Skeletal muscle tissue (tissue), 4 donors: ENCODE results near the gene CTSV. TPM values are rescaled to one million over a fixed set of nuclear protein-coding genes. Genes with fewer than 3 reads are reported as not detected.
"Not testable (repeated sequence)": the region's sequence is repeated elsewhere in the genome, so short reads cannot be mapped to it uniquely, and the experiment has no call there.

Source experiments
- H3K27ac ChIP-seq: one replicate; pipeline ENCODE4 v1.7.0; 2013; ENCODE audit warnings: mild to moderate bottlenecking, low read depth, low read length, inconsistent platforms
- H3K27me3 ChIP-seq, 3 donors: one replicate each; pipeline ENCODE4 v1.7.0; 2013; ENCODE audit warnings: low read length in 3 of 3; ENCODE audit not compliant: control insufficient read depth in 3 of 3, insufficient read depth in 3 of 3
- H3K36me3 ChIP-seq, 3 donors: one replicate each; pipeline ENCODE4 v1.7.0; 2013; ENCODE audit warnings: low read length in 3 of 3; ENCODE audit not compliant: control insufficient read depth in 3 of 3, insufficient read depth in 3 of 3
- H3K4me1 ChIP-seq, 3 donors: one replicate each; pipeline ENCODE4 v1.7.0; 2013; ENCODE audit warnings: low read length in 3 of 3, mild to moderate bottlenecking in 3 of 3; ENCODE audit not compliant: control insufficient read depth in 3 of 3, insufficient read depth in 3 of 3
- H3K4me3 ChIP-seq, 3 donors: one replicate each; pipeline ENCODE4 v1.7.0; 2013; ENCODE audit warnings: low read length in 3 of 3
- H3K9ac ChIP-seq, 3 donors: one replicate each; pipeline ENCODE4 v1.7.0; 2013; ENCODE audit warnings: low read length in 3 of 3, mild to moderate bottlenecking in 3 of 3, moderate library complexity in 2 of 3, low read depth in 1 of 3
- H3K9me3 ChIP-seq, 3 donors: one replicate each; pipeline ENCODE4 v1.7.0; 2013; ENCODE audit warnings: low read length in 3 of 3; ENCODE audit not compliant: control insufficient read depth in 3 of 3
- total RNA-seq: library from RNA; depleted of rRNA; stranded (reverse); fragments of >200 nt; gene quantifications from one replicate; pipeline ENCODE4 v1.2.3, GENCODE V29; 2014
- donor health status: Osteomylitis.

The CTSV gene
- total RNA-seq, result 1.6 TPM

- H3K36me3 ChIP-seq, result no peaks in the 10 kb centered on the region
- H3K9ac ChIP-seq, result peak within 1 kb of the TSS; percentile 34 to 76 (median 57)
- H3K27ac ChIP-seq, result no peak within 1 kb of the TSS
- H3K27me3 ChIP-seq, result peaks cover 4 to 10% (median 5%) of the 10 kb centered on the region in 3 donors
- peaks cover 0 to 4% (median 3%) of the 10 kb centered on the region in 3 donors for H3K4me1 ChIP-seq
- peak within 1 kb of the TSS; percentile 60 to 78 (median 77) for H3K4me3 ChIP-seq
- H3K9me3 ChIP-seq, result peaks cover 0 to 2% (median 2%) of the 10 kb centered on the region in 3 donors
Measured at GRCh38 chr9:97038611-97039513, at the start of gene CTSV. TSS of gene CTSV (minus strand) at chr9:97039142. CDS start at chr9:97038043, 1,099 bp downstream.

DNA sequence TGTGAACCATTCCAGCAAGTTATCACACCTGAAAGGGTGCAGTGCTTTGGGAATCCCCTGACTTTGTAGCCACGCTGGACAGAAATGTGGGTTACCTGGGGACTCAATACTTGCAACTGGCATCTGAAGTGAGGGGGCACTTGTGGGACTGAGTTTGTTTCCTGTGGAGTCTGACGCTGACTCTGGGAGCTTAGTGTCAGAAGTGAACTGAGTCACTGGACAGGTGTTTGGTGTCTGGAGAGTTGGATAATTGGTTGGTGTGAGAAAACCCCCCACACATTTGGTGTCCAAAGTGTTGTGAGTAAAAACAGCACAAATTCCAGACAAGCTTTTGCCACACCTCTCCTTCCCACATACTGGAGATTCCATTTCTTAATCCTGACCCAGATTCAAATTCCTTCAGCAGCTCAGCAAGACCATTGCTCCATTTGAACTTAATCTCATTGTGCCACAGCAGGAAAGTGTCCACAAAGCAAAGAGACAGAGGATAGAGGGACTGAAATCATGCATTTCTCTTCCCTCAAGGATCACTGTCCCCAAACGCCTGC lies 48.8 kb upstream of the CTSV start:
- not testable (repeated sequence) for H3K9ac ChIP-seq, H3K4me1 ChIP-seq, H3K4me3 ChIP-seq

DNA sequence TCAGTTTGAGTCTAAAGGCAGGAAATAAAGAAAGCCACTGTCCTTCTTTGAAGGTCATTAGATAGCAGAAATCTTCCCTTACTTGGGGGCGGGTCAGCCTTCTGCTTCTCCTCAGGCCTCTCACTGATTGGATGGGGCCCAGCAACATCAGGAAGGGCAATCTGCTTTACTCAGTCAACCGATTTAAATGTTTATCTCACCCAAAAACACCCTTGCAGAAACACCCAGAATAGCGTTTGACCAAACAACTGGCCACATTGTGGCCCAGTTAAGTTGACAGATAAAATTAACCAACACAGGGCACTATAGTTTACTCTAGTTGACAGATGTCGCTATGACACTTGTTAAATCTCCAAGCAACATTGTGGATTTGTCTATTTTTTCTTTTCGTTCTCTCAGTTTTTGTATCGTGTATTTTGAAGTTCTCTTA lies 45.6 kb upstream of the CTSV start:
- H3K27me3 ChIP-seq, H3K4me3 ChIP-seq, H3K4me1 ChIP-seq: not testable (repeated sequence)

More for the DNA sequence above, 48.8 kb upstream of the CTSV start:
- not testable (repeated sequence) for H3K27ac ChIP-seq, H3K36me3 ChIP-seq, H3K9me3 ChIP-seq, H3K27me3 ChIP-seq

GRCh38 chr9:97078362-97078761 lies 39.4 kb upstream of the CTSV start:
- H3K27ac ChIP-seq, result no peak overlapping the region
- no peak overlapping the region for H3K9ac ChIP-seq
- H3K27me3 ChIP-seq, result peaks cover 17 to 36% (median 26%) of the 10 kb centered on the region in 3 donors

More for the DNA sequence above, 45.6 kb upstream of the CTSV start:
- not testable (repeated sequence) for H3K36me3 ChIP-seq, H3K9ac ChIP-seq, H3K9me3 ChIP-seq, H3K27ac ChIP-seq

GRCh38 chr9:97077452-97078295 lies 38.7 kb upstream of the CTSV start:
- Histone ChIP-seq H3K4me3 (no peak overlapping the region), H3K9me3 (no peaks in the 10 kb centered on the region), H3K27ac (no peak overlapping the region), H3K9ac (no peak overlapping the region), H3K36me3 (no peaks in the 10 kb centered on the region), H3K4me1 (no peaks in the 10 kb centered on the region), H3K27me3 (peaks cover 21 to 38% (median 26%) of the 10 kb centered on the region in 3 donors)

More at GRCh38 chr9:97078362-97078761, 39.4 kb upstream of the CTSV start:
- no peaks in the 10 kb centered on the region for H3K36me3 ChIP-seq
- H3K4me3 ChIP-seq, result no peak overlapping the region
- no peaks in the 10 kb centered on the region for H3K9me3 ChIP-seq
- no peaks in the 10 kb centered on the region for H3K4me1 ChIP-seq

DNA sequence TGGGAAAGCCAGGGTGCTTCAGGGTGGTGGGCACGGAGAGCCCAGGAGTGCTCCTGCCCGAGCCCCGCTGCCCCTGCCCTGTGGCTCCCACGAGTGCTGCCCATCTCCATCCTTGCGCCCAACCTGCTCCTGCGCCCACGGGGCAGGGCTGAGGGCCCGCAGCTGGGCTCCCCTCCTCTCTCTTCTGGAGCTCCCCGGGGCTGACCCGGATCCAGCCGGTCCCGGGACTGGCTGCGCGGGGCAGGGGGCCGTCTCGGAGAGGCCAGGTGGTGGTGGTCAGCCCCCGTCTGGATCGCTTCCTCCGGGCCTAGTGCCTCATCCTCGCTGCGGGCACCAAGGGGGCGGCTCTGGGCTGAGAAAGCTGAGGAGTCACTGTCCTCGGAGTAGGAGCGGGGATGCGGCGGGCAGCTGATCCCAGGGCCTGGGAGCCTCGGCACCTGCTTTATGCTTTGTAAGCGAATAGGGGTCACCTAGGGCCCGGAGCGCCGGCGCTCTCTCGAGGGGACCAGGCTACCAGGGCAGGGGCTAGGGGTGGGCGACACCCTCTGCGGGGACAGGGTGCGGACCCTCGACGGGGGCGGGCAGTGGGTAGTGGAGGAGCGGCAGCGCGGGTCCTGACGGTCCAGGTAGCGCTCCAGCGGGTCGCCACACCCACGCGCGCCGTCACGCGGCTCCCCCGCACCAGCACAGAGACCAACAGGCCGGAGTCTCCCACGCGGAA lies 37.9 kb upstream of the CTSV start:
- not testable (repeated sequence) for H3K9me3 ChIP-seq

GRCh38 chr9:97076238-97076637 lies 37.3 kb upstream of the CTSV start:
- H3K9ac ChIP-seq, result no peak overlapping the region
- peaks cover 23 to 46% (median 26%) of the 10 kb centered on the region in 3 donors for H3K27me3 ChIP-seq
- H3K4me3 ChIP-seq, result no peak overlapping the region
- no peaks in the 10 kb centered on the region for H3K4me1 ChIP-seq
- no peaks in the 10 kb centered on the region for H3K36me3 ChIP-seq
- H3K27ac ChIP-seq, result no peak overlapping the region
- H3K9me3 ChIP-seq, result no peaks in the 10 kb centered on the region

More for the DNA sequence above, 37.9 kb upstream of the CTSV start:
- not testable (repeated sequence) for H3K9ac ChIP-seq, H3K36me3 ChIP-seq, H3K27ac ChIP-seq, H3K4me3 ChIP-seq, H3K4me1 ChIP-seq
- H3K27me3 ChIP-seq, result peaks cover 23 to 43% (median 26%) of the 10 kb centered on the region in 3 donors

DNA sequence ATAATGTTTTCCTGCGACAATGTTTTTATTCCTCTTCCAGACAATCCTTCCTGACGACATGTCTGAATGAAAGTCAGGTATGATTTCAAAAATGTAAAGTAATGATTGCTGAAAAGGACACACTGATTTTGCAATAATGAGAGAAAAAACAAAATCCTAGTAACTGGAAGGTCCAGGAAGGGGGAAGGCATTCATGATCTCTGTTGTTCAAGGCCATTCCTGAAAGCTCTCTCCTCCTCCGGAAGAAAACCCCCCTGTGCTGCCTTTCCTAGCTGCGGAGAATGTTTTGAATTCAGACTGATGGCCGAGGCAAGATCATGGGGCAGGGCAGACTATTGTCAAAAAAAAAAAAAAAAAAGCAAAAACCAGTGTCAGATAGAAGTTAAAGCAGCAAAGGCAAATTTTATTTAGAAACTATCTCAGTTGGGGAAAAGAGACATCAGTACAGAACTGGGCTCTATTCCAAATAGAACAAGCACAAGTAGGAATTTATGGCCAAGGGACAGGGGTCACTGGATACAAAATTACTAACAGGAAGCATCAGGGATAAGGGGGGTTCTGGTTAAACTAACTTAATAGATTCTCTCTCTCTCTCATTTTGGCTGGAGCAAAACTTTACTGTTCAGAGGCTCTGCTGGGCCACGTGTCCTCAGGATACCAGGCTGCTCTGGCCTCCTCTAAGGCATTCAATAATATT lies 36.5 kb upstream of the CTSV start:
- H3K9me3 ChIP-seq, result no peaks in the 10 kb centered on the region
- H3K27me3 ChIP-seq, result peaks cover 23 to 46% (median 26%) of the 10 kb centered on the region in 3 donors
- H3K9ac ChIP-seq, result no peak overlapping the region
- no peak overlapping the region for H3K27ac ChIP-seq
- H3K36me3 ChIP-seq, result no peaks in the 10 kb centered on the region
- no peak overlapping the region for H3K4me3 ChIP-seq
- no peaks in the 10 kb centered on the region for H3K4me1 ChIP-seq

- Histone ChIP-seq H3K27me3 (peaks cover 23 to 39% (median 26%) of the 10 kb centered on the region in 3 donors), H3K36me3 (no peaks in the 10 kb centered on the region), H3K9ac (no peak overlapping the region), H3K9me3 (no peaks in the 10 kb centered on the region), H3K27ac (no peak overlapping the region), H3K4me3 (no peak overlapping the region), H3K4me1 (no peaks in the 10 kb centered on the region)
Measured at GRCh38 chr9:97073506-97073905, 34.6 kb upstream of the CTSV start.
